Peyer's patch (tissue), 4 donors: Measurements from ENCODE around the gene NRXN3. TPM values are rescaled to one million over a fixed set of nuclear protein-coding genes. Genes with fewer than 3 reads are reported as not detected.

ENCODE experiments used
- DNase-seq, 3 donors: peaks; one replicate each; pipeline ENCODE4 v3.0.0-alpha.2; 2017 to 2019
- H3K27ac ChIP-seq, 4 donors: fragments of 200-600 bp; sonication (generic); one replicate each; pipeline ENCODE4 v1.5.1; 2016 to 2019
- H3K27me3 ChIP-seq, 2 donors: fragments of 200-600 bp; sonication (generic); one replicate each; pipeline ENCODE4 v1.5.1; 2019
- H3K36me3 ChIP-seq, 3 donors: fragments of 200-600 bp; sonication (generic); one replicate each; pipeline ENCODE4 v1.5.1; 2016 to 2019
- H3K4me1 ChIP-seq, 4 donors: fragments of 200-600 bp; sonication (generic); one replicate each; pipeline ENCODE4 v1.5.1; 2016 to 2019
- H3K4me3 ChIP-seq, 4 donors: fragments of 200-600 bp; sonication (generic); 1 replicate in 3 of 4; 2 replicates in 1 of 4; pipeline ENCODE4 v1.5.1; 2016 to 2019; ENCODE audit warnings: mild to moderate bottlenecking in 1 of 4
- H3K9me3 ChIP-seq, 4 donors: fragments of 200-600 bp; sonication (generic); one replicate each; pipeline ENCODE4 v1.5.1; 2016 to 2019; ENCODE audit warnings: mild to moderate bottlenecking in 1 of 4
- CTCF ChIP-seq, 6 experiments: fragments of 450-650 bp in 4 of 6; fragments of 200-600 bp in 2 of 6; sonication (generic) in 1 of 6; IDR thresholded peaks; one replicate each; pipeline ENCODE4 v1.5.1; 2017 to 2019; ENCODE audit warnings: antibody characterized with exemption in 6 of 6, mild to moderate bottlenecking in 3 of 6, moderate library complexity in 1 of 6
- POLR2A ChIP-seq, 2 donors: fragments of 450-650 bp; IDR thresholded peaks; one replicate each; pipeline ENCODE4 v1.5.1; 2017; ENCODE audit warnings: antibody characterized with exemption in 2 of 2, mild to moderate bottlenecking in 2 of 2, moderate library complexity in 2 of 2
- total RNA-seq, 4 donors: library from RNA; depleted of rRNA; stranded (reverse); fragments of >200 nt; gene quantifications; one replicate each; pipeline ENCODE4 v1.1.0, GENCODE V29; 2016

The NRXN3 gene
- total RNA-seq, 4 donors from 2014 or later: 1.6 to 10.2 (median 4.4) TPM

- H3K27me3 ChIP-seq: no peaks in the 10 kb centered on the region
- no peak overlapping the region for H3K27ac ChIP-seq
- TF ChIP-seq POLR2A (IDR thresholded peaks at IDR 0.05): no peak
- no peak for TF ChIP-seq CTCF (IDR thresholded peaks at IDR 0.05)
- no peak overlapping the region for H3K4me3 ChIP-seq
- DNase-seq: no peak
- no peaks in the 10 kb centered on the region for H3K4me1 ChIP-seq
- H3K9me3 ChIP-seq: no peaks in the 10 kb centered on the region
- H3K36me3 ChIP-seq: no peaks in the 10 kb centered on the region
Measured at GRCh38 chr14:79175671-79176070, 1005.5 kb downstream of the NRXN3 start.

- no peak for DNase-seq
Measured at GRCh38 chr14:79177106-79177505, 1006.9 kb downstream of the NRXN3 start.

GRCh38 chr14:79178719-79179118 lies 1008.5 kb downstream of the NRXN3 start:
- DNase-seq: no peak
- Histone ChIP-seq H3K4me3 (no peak overlapping the region), H3K9me3 (no peaks in the 10 kb centered on the region), H3K27me3 (no peaks in the 10 kb centered on the region), H3K4me1 (no peaks in the 10 kb centered on the region), H3K27ac (no peak overlapping the region), H3K36me3 (no peaks in the 10 kb centered on the region)
- no peak for TF ChIP-seq CTCF (IDR thresholded peaks at IDR 0.05)
- no peak for TF ChIP-seq POLR2A (IDR thresholded peaks at IDR 0.05)

More at GRCh38 chr14:79177106-79177505, 1006.9 kb downstream of the NRXN3 start:
- H3K4me1 ChIP-seq: no peaks in the 10 kb centered on the region
- TF ChIP-seq CTCF (IDR thresholded peaks at IDR 0.05): no peak
- no peak for TF ChIP-seq POLR2A (IDR thresholded peaks at IDR 0.05)
- H3K36me3 ChIP-seq: no peaks in the 10 kb centered on the region
- no peaks in the 10 kb centered on the region for H3K27me3 ChIP-seq
- no peak overlapping the region for H3K4me3 ChIP-seq
- no peak overlapping the region for H3K27ac ChIP-seq
- H3K9me3 ChIP-seq: no peaks in the 10 kb centered on the region

GRCh38 chr14:79179985-79180384 lies 1009.8 kb downstream of the NRXN3 start:
- DNase-seq: no peak
- no peaks in the 10 kb centered on the region for H3K9me3 ChIP-seq
- H3K4me3 ChIP-seq: no peak overlapping the region
- TF ChIP-seq CTCF (IDR thresholded peaks at IDR 0.05) (no peak), POLR2A (IDR thresholded peaks at IDR 0.05) (no peak)
- no peaks in the 10 kb centered on the region for H3K27me3 ChIP-seq
- no peaks in the 10 kb centered on the region for H3K4me1 ChIP-seq
- H3K36me3 ChIP-seq: no peaks in the 10 kb centered on the region
- H3K27ac ChIP-seq: no peak overlapping the region

GRCh38 chr14:79180656-79181055 lies 1010.5 kb downstream of the NRXN3 start:
- no peak overlapping the region for H3K27ac ChIP-seq
- no peak for TF ChIP-seq POLR2A (IDR thresholded peaks at IDR 0.05)
- TF ChIP-seq CTCF (IDR thresholded peaks at IDR 0.05): no peak
- H3K9me3 ChIP-seq: no peaks in the 10 kb centered on the region
- no peaks in the 10 kb centered on the region for H3K4me1 ChIP-seq
- H3K4me3 ChIP-seq: no peak overlapping the region
- no peak for DNase-seq
- H3K36me3 ChIP-seq: no peaks in the 10 kb centered on the region
- no peaks in the 10 kb centered on the region for H3K27me3 ChIP-seq

GRCh38 chr14:79186523-79186922 lies 1016.4 kb downstream of the NRXN3 start:
- Histone ChIP-seq H3K27ac (no peak overlapping the region), H3K4me1 (no peaks in the 10 kb centered on the region), H3K4me3 (no peak overlapping the region), H3K36me3 (no peaks in the 10 kb centered on the region), H3K9me3 (no peaks in the 10 kb centered on the region), H3K27me3 (no peaks in the 10 kb centered on the region)
- TF ChIP-seq CTCF (IDR thresholded peaks at IDR 0.05): no peak
- no peak for TF ChIP-seq POLR2A (IDR thresholded peaks at IDR 0.05)
- no peak for DNase-seq
